ENCODE data around the gene LY6G6D. TPM values are rescaled to one million over a fixed set of nuclear protein-coding genes. Genes with fewer than 3 reads are reported as not detected.

Gene LY6G6D
- total and polyA plus RNA-seq, 2 of the 13 experiments (the other 11 are each of a cell fraction or from before 2014, with no cell fraction given) = not detected

- Histone ChIP-seq H3K9me3 (ENCODE audit: low read length) (no peaks in the 10 kb centered on the region), H3K4me2 (ENCODE audit: low read depth, low read length) (no peak overlapping the region), H3K27ac (ENCODE audit: extremely low read length, insufficient read depth, low read length) (no peak overlapping the region), H3K4me3 (replicated peaks in 1 of 3; ENCODE audit: insufficient read depth in 1 of 3, low read depth in 2 of 3, low read length in 3 of 3) (no peak overlapping the region), H3K36me3 (replicated peaks in 1 of 2; ENCODE audit: control insufficient read depth in 1 of 2, insufficient read depth in 2 of 2, low read length in 2 of 2) (peaks cover 6 to 9% of the 10 kb centered on the region in 2 experiments; a peak in 4 of 5 replicates), H3K9ac (ENCODE audit: insufficient read depth, low read depth, low read length) (no peak overlapping the region), H2AFZ (ENCODE audit: low read length) (no peak overlapping the region), H3K27me3 (ENCODE audit: control insufficient read depth in 1 of 2, insufficient read depth in 2 of 2, low read length in 2 of 2) (no peaks in the 10 kb centered on the region), H4K20me1 (ENCODE audit: insufficient read depth, low read length) (no peaks in the 10 kb centered on the region), H3K4me1 (ENCODE audit: insufficient read depth, low read length) (peaks cover 11% of the 10 kb centered on the region), H3K79me2 (ENCODE audit: insufficient read depth, low read length) (no peaks in the 10 kb centered on the region)
- DNase-seq (ENCODE audit: low spot score) (no peak), ATAC-seq (no peak), FAIRE-seq (no peak)
- POLR2A ChIA-PET = no interaction called here
- CTCF ChIA-PET (ENCODE audit: low intra/inter-chr PET ratio, low total read pairs) = no interaction called here
- intact Hi-C loops (cut with micrococcal nuclease; ENCODE audit: unreplicated experiment) (no loop called here), in situ Hi-C loops (cut with HindIII; ENCODE audit: extremely low pct_ligation_motif_present, low pct_unique_long_range_greater_than_20kb) (no loop called here)
- no peak for TF ChIP-seq HBP1 (CRISPR knock-in tag; IDR thresholded peaks at IDR 0.05; ENCODE audit: low read depth)
- TF ChIP-seq SOX13 (IDR thresholded peaks at IDR 0.05) = no peak
- no peak for TF ChIP-seq SOX13 (CRISPR knock-in tag; conservative IDR thresholded peaks at IDR 0.05 in 1 of 2, IDR thresholded peaks at IDR 0.05 in 1 of 2)
- no peak for TF ChIP-seq ZNF136 (CRISPR knock-in tag; IDR thresholded peaks at IDR 0.05; ENCODE audit: low read depth)
- no peak for TF ChIP-seq AGO1 (IDR thresholded peaks at IDR 0.05; ENCODE audit: low read depth, low read length, poor library complexity, severe bottlenecking)
- TF ChIP-seq BRCA1 (CRISPR knock-in tag; IDR thresholded peaks at IDR 0.05) = no peak
- peak; percentile 85 for TF ChIP-seq CREB1 (IDR thresholded peaks at IDR 0.05)
- no peak for TF ChIP-seq CREB1 (CRISPR knock-in tag; IDR thresholded peaks at IDR 0.05)
- TF ChIP-seq TBP (CRISPR knock-in tag; IDR thresholded peaks at IDR 0.05) = no peak
- TF ChIP-seq ATF7 (IDR thresholded peaks at IDR 0.05) = peak; percentile 67
- no peak for TF ChIP-seq ATF7 (CRISPR knock-in tag; IDR thresholded peaks at IDR 0.05)
- TF ChIP-seq GABPB1 (CRISPR knock-in tag; IDR thresholded peaks at IDR 0.05) = no peak
- 51% methylated on average over 6 of the region's 6 CpGs for WGBS (ENCODE audit: low lambda C conversion rate)
- no TSS peak for BruUV-seq (replicated peaks)
Measured at GRCh38 chr6:31676904-31677303, 38.2 kb upstream of the LY6G6D start.

All from HepG2 (cell line).